Measurements from ENCODE around the gene DNAH14.

The DNAH14 gene

DNA sequence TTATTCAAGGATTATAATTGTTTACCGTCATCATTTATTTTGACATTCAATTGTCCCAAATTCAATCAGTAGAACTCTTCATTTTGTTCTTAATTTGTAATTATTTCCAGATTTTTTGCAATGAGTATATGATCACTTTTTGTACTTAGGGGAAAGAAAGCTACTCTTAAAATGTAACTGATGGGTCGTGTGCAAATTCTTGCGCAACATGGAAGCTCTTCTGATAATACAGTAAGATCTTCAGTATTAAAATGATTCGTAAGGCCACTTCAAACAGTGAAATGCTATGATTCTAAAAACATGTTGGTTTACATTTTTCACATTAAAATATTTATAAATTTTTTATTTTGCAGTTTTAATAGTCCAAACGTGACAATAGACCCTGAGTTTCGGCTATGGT lies 435.0 kb downstream of the DNAH14 start:
- POLR2A ChIA-PET = no interaction called here
- Histone ChIP-seq H3K4me3 (ENCODE audit: low read depth, low read length) (no peak overlapping the region), H3K4me1 (ENCODE audit: control insufficient read depth, insufficient read depth, low read length) (0 out of 2 replicates have a peak, but pooled peaks cover 2% of the 10 kb centered on the region), H3K27ac (ENCODE audit: extremely low read depth, low read depth, low read length) (no peak overlapping the region), H3K9me3 (ENCODE audit: control insufficient read depth, insufficient read depth, low read depth, low read length) (no peaks in the 10 kb centered on the region), H3K36me3 (ENCODE audit: control insufficient read depth in 2 of 2, insufficient read depth in 1 of 2, low read length in 2 of 2) (no peaks in the 10 kb centered on the region)
- TF ChIP-seq KLF8 (tag by site-specific recombination; IDR thresholded peaks at IDR 0.05) (no peak), YY2 (tag by site-specific recombination; IDR thresholded peaks at IDR 0.05) (no peak), ZNF248 (tag by site-specific recombination; IDR thresholded peaks at IDR 0.05) (no peak), ZNF549 (tag by site-specific recombination; IDR thresholded peaks at IDR 0.05) (no peak), ZNF404 (tag by site-specific recombination; IDR thresholded peaks at IDR 0.05) (no peak), ZNF133 (tag by site-specific recombination; IDR thresholded peaks at IDR 0.05) (no peak), KLF10 (tag by site-specific recombination; IDR thresholded peaks at IDR 0.05) (no peak), ZNF175 (tag by site-specific recombination; IDR thresholded peaks at IDR 0.05) (no peak), ZNF596 (tag by site-specific recombination; IDR thresholded peaks at IDR 0.05) (no peak), REPIN1 (tag by site-specific recombination; IDR thresholded peaks at IDR 0.05; ENCODE audit: low read depth) (no peak)
- TF ChIP-seq, protein P1, sequence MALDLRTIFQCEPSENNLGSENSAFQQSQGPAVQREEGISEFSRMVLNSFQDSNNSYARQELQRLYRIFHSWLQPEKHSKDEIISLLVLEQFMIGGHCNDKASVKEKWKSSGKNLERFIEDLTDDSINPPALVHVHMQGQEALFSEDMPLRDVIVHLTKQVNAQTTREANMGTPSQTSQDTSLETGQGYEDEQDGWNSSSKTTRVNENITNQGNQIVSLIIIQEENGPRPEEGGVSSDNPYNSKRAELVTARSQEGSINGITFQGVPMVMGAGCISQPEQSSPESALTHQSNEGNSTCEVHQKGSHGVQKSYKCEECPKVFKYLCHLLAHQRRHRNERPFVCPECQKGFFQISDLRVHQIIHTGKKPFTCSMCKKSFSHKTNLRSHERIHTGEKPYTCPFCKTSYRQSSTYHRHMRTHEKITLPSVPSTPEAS (tag by site-specific recombination; IDR thresholded peaks at IDR 0.05) = no peak
- CTCF ChIA-PET = interaction anchor here (0.6 to 1.6 kb wide), 2 partner anchors 45 to 514 kb away, joined by 3 to 11 read pairs; no protein-coding TSS in a partner anchor

DNA sequence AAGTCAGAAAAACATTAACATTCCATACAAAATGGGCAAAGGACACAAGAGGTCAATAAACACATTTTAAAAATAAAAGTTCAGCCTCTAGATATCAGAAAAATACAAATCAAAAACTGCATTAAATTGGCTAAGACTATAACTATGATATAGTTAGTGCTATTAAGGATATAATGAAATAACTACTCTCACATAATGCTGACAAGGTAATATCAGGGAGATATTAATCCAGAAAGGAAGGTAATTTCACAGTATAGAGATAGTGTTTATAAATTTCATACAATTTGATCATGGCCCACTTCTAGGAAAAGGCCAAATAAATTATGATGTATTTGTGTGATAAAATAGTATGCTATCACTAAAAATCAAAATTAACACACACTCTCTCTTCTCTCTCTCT lies 436.5 kb downstream of the DNAH14 start:
- Histone ChIP-seq H3K27ac (ENCODE audit: extremely low read depth, low read depth, low read length) (no peak overlapping the region), H3K4me1 (ENCODE audit: control insufficient read depth, insufficient read depth, low read length) (0 out of 2 replicates have a peak, but pooled peaks cover 2% of the 10 kb centered on the region), H3K4me3 (ENCODE audit: low read depth, low read length) (no peak overlapping the region), H3K9me3 (ENCODE audit: control insufficient read depth, insufficient read depth, low read depth, low read length) (no peaks in the 10 kb centered on the region), H3K36me3 (ENCODE audit: control insufficient read depth in 2 of 2, insufficient read depth in 1 of 2, low read length in 2 of 2) (no peaks in the 10 kb centered on the region)
- TF ChIP-seq, protein P2, sequence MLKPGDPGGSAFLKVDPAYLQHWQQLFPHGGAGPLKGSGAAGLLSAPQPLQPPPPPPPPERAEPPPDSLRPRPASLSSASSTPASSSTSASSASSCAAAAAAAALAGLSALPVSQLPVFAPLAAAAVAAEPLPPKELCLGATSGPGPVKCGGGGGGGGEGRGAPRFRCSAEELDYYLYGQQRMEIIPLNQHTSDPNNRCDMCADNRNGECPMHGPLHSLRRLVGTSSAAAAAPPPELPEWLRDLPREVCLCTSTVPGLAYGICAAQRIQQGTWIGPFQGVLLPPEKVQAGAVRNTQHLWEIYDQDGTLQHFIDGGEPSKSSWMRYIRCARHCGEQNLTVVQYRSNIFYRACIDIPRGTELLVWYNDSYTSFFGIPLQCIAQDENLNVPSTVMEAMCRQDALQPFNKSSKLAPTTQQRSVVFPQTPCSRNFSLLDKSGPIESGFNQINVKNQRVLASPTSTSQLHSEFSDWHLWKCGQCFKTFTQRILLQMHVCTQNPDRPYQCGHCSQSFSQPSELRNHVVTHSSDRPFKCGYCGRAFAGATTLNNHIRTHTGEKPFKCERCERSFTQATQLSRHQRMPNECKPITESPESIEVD (tag by site-specific recombination; IDR thresholded peaks at IDR 0.05) = 0 out of 2 replicates have a peak, but pooled peaks have one; percentile 2
- TF ChIP-seq WT1 (tag by site-specific recombination; IDR thresholded peaks at IDR 0.05) (peak; percentile 16; the same call in 1 of the 2 replicates), ZXDB (tag by site-specific recombination; IDR thresholded peaks at IDR 0.05) (no peak)
- POLR2A ChIA-PET = no interaction called here
- CTCF ChIA-PET = no interaction called here

DNA sequence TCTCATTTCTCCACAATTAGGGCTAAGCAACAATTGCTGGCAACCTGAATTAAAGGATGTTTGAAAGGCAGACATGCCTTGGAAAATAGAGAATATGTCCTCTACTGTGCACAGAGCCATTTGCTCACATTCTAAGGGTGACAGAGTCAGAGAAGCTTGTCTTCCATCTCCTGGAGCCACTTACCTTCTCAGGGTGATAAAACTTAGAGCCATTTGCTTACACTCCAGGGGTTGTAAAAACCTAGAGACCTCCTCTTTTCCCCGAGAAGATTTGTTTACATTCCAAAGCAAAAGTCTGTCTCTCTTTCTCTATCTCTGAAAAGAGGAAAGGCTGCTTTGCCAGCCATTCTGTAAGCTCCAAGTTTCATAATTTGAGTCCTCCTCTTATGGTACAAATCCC lies 437.1 kb downstream of the DNAH14 start:
- Histone ChIP-seq H3K9me3 (ENCODE audit: control insufficient read depth, insufficient read depth, low read depth, low read length) (no peaks in the 10 kb centered on the region), H3K4me3 (ENCODE audit: low read depth, low read length) (no peak overlapping the region), H3K27ac (ENCODE audit: extremely low read depth, low read depth, low read length) (no peak overlapping the region), H3K36me3 (ENCODE audit: control insufficient read depth in 2 of 2, insufficient read depth in 1 of 2, low read length in 2 of 2) (no peaks in the 10 kb centered on the region), H3K4me1 (ENCODE audit: control insufficient read depth, insufficient read depth, low read length) (0 out of 2 replicates have a peak, but pooled peaks cover 2% of the 10 kb centered on the region)
- POLR2A ChIA-PET = no interaction called here
- TF ChIP-seq, protein P3, sequence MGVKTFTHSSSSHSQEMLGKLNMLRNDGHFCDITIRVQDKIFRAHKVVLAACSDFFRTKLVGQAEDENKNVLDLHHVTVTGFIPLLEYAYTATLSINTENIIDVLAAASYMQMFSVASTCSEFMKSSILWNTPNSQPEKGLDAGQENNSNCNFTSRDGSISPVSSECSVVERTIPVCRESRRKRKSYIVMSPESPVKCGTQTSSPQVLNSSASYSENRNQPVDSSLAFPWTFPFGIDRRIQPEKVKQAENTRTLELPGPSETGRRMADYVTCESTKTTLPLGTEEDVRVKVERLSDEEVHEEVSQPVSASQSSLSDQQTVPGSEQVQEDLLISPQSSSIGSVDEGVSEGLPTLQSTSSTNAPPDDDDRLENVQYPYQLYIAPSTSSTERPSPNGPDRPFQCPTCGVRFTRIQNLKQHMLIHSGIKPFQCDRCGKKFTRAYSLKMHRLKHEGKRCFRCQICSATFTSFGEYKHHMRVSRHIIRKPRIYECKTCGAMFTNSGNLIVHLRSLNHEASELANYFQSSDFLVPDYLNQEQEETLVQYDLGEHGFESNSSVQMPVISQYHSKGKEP (tag by site-specific recombination; IDR thresholded peaks at IDR 0.05) = no peak
- TF ChIP-seq, protein P4, sequence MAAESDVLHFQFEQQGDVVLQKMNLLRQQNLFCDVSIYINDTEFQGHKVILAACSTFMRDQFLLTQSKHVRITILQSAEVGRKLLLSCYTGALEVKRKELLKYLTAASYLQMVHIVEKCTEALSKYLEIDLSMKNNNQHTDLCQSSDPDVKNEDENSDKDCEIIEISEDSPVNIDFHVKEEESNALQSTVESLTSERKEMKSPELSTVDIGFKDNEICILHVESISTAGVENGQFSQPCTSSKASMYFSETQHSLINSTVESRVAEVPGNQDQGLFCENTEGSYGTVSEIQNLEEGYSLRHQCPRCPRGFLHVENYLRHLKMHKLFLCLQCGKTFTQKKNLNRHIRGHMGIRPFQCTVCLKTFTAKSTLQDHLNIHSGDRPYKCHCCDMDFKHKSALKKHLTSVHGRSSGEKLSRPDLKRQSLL (tag by site-specific recombination; IDR thresholded peaks at IDR 0.05) = peak; percentile 90
- 0 out of 2 replicates have a peak, but pooled peaks have one; percentile 27 for TF ChIP-seq ZBTB48 (tag by site-specific recombination; IDR thresholded peaks at IDR 0.05)
- TF ChIP-seq GLIS1 (tag by site-specific recombination; IDR thresholded peaks at IDR 0.05) = peak; percentile 62
- CTCF ChIA-PET = interaction anchor here (0.9 kb wide), 1 partner anchor 12 kb away, joined by 3 read pairs; no protein-coding TSS in a partner anchor
